GM18502 (cell line): ENCODE data around the gene CREB3L4.
"Not testable (repeated sequence)": the region's sequence is repeated elsewhere in the genome, so short reads cannot be mapped to it uniquely, and the experiment has no call there.

Experiments
- ATAC-seq: cut with Tn5 transposase; IDR thresholded peaks from one replicate; pipeline ENCODE4 v1.9.1; 2021; ENCODE audit warnings: mild to moderate bottlenecking; ENCODE audit not compliant: unreplicated experiment, poor library complexity

The CREB3L4 gene

DNA sequence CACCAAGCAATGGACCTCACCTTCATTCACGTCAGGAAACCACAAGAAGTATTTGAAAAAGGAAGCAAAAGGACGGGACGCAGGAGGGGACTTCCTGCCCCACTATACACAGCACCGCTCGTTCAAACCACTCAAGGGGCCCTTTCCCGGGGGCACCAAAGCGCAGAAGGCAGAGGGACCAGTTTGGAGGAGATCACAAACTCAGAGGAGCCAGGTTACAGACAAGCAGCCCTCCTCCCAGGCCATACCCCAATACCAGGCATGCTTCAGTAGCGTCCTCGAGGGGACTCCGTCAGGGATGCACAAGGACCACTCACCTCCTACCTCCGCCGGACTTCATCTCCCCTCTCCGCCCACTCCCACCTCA is 10.0 kb upstream of the CREB3L4 start:
- ATAC-seq: peak; percentile 29

DNA sequence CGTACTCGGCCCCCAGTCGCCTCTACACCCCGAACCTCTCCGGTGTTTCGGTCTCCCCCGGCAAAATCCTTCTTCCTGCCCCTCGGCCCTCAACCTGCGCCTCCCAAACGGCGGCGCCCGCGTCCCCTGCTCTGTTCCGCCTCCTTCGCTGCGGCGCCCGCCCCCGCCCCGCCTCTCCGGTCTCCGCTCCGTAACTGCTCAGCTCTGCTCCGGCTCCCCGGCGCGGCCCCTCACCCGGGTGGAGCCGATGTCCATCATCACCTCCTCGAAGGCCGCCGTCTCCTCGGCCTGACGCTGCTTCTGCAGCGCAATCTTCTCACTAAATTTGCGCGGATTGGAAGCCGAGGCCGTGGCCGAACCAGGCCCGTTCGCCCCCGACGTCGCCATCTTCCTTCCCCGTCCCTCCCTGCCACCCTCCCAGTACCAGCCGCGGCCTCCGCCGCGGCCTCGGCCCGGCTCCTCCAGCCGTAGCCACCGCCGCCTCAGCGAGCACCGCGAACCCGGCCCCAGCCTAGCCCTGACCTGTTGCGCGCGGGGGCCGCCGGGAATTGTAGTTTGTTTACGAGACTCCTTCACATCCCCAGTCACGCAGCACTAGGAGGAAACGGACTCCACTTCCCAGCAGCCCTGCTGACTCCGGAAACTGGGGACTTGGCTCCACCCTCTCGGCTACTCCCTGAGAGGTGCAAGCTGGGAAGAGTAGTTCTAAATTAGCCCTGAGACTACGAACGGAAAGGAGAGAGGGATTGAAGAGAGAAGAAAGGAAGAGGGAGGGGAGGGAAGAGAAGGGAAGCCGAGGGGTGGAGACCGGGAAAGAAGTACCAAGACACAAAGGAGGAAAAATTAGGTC is 9.4 kb upstream of the CREB3L4 start, which contains the start of gene CRTC2:
Gene CRTC2 (minus strand): TSS at position 502 of the 850 bp plus-strand sequence. CDS start 115 bp downstream, at position 387.
- ATAC-seq: peak; percentile 77

DNA sequence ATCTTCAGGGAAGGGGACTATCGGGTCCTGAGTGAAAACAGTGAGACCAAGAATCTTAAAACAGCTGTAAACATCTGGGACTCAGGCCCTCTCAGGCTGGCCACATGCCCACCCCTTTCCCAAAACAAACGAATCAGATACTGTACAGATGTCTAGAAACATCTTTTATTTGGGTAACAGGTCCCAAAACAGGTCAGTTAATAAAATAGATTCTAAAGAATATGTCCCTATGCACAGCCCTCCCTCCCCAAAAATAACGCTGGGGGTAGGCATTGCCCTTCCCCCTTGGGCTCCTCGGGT is 8.8 kb upstream of the CREB3L4 start:
- no peak for ATAC-seq

DNA sequence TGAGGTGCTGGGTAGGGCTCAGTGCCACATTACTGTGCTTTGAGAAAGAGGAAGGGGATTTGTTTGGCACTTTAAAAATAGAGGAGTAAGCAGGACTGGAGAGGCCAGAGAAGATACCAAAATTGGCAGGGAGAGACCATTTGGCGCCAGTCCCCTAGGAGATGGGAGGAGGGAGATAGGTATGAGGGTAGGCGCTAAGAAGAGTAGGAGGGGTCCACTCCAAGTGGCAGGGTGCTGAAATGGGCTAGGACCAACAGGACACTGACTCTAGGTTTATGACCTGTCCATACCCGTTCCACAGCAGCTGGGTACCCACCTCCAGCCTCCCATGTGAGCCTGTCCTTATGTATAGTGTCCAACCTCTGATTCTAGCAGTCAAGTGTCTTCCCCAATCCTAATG is 8.2 kb upstream of the CREB3L4 start:
- no peak for ATAC-seq

DNA sequence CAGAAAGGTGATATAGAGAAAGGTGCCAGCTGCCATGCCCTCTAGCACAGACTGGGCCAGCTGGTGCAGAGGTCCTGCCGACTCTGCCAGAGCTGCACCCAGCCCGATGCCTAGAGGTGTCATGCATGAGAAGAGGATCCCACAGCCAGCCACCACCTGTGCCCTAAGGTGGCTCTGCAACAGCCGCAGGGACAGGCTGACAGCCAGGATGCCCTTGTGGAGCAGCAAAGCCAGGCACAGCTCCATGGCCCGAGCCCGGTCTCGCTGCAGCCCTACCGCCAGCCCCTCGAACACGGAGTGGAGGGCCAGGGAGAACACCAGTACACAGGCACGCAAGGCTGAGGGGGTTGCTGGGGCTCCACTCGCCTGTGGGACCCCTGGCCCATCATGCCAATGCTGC is 7.5 kb upstream of the CREB3L4 start:
- no peak for ATAC-seq

DNA sequence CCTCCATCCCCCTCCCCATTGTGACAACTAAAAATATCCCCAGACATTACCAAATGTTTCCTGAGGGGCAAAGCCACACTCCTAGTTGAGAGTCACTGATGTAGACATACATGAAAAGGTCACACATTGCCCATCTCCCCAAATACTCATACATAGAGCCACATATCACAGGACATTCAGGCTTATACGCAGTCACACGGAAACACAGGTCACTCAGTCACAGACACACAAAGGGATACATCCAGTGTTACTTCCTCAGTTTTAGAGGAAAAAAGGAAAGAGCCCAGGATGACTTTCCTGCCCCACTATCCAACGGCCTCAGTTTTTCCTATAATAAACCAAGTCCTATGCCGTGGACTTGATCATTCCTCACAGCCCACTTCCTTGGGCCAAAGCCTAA is 6.3 kb upstream of the CREB3L4 start:
- no peak for ATAC-seq

DNA sequence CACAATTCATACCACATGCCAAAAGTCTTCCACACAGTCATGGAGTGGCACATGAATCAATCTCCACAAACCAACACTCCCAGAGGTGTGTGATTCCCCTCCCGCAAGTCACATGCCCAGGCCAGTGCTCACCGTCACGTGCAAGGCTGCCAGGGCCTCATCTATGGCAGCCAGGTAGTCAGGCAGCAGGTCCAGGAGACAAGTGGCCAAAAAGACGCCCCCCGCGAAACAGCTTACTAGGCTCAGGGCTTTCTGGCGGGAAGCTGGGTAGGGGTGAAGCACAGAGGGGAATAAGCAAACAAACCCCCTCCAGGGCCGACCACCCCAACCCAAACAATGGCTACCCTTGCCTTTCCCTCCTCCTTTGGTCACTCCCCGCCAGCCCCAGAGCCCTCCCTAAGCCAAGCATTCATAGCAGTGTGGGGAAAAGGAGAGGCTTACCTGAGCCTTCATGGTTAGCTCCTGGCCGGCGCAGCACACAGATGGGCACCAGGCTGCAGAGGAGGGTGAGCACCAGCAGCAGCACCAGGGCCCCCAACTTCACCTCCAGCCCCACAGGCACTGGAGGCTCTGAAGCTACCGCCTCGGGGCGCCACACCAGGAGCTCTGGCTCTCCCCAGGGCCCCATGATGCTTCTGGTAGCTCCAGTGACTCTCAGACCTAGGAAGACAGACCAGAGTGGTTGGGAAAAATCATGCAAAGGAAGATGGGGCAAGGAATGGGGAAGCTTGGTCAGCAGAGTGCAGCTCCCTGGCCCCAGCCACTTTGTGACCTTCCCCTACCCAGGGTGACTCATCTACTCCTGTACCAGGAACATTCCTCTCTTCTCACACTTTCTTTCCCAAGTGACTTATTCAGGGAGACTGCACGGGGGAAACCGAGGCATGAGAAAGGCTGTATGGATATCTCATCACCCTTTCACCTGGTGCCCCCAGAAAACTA is 5.3 kb upstream of the CREB3L4 start:
- no peak for ATAC-seq

DNA sequence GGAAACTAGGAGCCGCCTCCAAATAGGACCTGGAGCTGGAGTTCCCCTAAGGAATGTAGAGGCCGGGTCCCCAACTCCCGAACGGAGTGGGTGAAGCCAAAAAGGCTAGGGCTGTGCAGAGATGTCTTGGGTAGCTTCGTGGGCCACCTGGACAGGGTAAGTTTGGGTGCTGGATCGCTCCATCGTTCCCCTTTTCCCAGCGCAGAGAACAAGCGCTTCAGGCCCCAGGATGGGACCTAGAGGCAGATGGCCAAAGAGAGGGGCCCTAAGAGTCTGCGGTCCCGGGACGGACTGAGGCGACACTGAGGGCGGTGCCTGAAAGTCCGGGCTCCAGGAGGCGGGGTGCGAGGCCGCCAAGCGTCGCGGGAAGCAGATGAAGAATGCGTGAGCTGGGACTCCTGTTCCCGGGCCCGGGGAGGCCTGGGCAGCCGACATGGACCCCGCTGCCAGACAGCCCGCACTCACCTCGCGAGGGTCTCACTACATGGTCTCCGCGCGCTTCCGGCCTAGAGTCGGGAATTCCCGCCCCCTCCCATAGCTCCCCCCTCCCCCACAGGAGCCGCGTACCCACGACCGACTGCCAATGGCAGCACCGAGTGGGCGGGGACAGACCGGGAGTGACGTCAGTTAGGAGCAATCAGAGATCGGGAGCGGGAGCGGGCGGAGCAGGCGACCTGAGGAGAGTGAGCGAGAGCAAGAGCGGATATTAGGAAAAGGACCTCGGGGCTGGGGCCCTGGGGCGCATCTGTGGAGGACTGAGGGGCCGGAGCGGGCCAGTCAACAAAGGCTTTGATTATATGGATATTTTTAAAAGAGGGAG is 4.5 kb upstream of the CREB3L4 start, which contains the start of gene SLC39A1:
Gene SLC39A1 (minus strand): TSS at position 508 of the 820 bp plus-strand sequence. CDS start 822 bp downstream, outside the sequence.
- peak; percentile 45 for ATAC-seq

DNA sequence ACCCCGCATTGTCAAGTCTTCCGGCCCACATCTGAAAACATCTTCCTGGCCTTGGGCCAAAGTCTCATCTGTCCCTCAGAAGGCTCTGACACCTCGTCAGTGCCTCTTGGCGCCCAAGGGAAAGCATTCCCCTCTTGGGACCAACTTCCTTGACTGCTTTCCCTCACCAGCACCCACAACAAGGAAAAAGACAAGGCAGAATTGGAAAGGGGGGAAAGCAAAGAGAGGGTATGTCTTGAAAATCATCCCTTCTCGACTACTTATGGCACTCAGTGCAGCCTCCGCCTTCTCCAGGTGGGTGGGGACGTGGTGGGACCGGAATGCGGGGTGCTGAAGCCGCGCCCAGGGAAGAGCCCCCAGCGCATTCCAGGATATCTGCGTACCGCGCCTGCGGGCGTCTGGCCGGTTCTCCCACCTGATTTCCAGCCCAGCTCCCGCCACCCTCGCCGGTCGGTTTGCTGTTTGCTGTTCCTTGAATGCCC is 3.8 kb upstream of the CREB3L4 start:
- ATAC-seq: peak; percentile 7

DNA sequence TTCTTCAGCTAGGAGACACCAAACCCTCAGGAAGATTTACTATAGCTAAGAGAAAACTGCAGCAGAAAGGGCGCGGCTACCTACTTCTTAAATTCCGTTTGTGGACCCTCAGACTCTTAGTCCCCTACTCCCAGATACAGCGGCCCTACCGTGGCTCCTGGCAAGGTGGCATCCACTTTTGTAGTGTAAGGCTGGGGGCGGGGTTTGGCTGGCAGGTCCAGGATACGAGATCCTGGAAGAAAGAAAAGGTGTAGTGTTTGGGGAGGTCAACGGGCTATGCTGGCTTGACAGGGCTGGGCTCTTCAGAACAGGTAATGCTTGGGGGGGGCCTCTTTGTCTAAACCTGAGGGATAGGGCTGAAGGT is 280 bp downstream of the CREB3L4 start:
- no peak for ATAC-seq

DNA sequence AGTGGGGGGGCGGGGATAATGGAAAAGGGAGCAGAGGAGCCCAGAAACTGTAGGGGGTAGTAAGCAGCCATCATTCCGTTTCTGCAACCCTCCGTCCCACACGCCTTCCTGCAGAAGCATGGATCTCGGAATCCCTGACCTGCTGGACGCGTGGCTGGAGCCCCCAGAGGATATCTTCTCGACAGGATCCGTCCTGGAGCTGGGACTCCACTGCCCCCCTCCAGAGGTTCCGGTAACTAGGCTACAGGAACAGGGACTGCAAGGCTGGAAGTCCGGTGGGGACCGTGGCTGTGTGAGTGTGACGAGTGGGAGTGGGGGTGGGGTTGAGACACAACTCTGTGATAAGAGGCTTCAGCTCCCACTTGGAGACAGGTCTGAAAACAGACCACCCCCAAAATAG is 706 bp downstream of the CREB3L4 start:
- no peak for ATAC-seq

DNA sequence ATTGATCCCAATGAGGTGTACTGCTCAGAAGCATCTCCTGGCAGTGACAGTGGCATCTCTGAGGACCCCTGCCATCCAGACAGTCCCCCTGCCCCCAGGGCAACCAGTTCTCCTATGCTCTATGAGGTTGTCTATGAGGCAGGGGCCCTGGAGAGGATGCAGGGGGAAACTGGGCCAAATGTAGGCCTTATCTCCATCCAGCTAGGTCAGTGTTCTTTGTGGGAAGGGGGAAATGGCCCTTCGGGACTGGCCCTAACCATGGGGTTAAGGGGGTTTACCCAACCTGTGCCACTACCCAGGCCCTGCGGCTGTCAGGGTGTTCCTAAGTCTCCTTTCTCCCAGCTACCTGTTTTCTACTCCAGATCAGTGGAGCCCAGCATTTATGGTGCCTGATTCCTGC is 1.3 kb downstream of the CREB3L4 start:
- no peak for ATAC-seq

DNA sequence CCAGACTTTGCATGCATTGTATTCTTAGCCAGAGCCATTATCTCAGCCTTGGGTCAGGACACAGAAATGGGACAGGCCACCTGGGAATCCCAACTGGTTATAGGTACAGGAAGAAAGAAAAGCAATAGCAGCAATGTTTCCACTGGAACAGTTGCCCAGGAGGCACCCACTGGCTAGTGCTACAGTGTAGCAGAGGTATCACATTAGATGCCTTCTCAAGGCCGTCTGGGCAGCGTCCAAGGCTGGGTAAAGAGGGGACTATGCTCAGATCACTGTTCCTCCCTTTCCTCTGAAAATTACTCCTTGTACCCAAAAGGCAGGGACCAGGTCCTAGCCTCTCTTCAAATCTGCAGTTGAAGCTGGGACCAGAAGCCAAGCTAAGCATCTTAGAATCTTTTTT is 2.6 kb downstream of the CREB3L4 start:
- no peak for ATAC-seq

DNA sequence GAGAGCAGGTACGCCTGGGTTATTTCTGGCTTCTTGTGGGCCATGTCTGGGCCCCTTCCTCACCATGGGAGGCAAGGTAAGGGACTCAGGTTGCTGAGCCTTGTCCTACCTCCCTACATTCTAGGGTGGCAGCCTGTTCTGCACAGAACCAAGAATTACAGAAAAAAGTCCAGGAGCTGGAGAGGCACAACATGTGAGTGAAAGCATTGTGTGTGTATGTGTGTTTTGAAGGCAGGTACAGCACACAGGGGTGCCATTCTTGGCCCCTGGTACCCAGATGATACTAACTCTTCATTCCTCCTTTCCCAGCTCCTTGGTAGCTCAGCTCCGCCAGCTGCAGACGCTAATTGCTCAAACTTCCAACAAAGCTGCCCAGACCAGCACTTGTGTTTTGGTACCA is 5.4 kb downstream of the CREB3L4 start:
- ATAC-seq: no peak

DNA sequence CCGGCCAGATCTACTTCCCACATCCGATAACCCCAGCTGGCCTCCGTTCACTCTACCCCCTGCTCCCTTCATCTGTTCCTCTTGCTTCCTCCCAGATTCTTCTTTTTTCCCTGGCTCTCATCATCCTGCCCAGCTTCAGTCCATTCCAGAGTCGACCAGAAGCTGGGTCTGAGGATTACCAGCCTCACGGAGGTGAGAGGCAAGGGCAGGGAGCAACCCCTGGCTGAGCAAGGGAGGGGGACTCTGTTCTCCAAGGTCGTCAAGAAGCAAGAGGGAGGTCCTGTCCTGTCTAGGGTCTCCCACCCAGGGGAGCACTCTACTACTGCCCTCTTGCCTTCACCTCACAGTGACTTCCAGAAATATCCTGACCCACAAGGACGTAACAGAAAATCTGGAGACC is 5.8 kb downstream of the CREB3L4 start:
- ATAC-seq: no peak

DNA sequence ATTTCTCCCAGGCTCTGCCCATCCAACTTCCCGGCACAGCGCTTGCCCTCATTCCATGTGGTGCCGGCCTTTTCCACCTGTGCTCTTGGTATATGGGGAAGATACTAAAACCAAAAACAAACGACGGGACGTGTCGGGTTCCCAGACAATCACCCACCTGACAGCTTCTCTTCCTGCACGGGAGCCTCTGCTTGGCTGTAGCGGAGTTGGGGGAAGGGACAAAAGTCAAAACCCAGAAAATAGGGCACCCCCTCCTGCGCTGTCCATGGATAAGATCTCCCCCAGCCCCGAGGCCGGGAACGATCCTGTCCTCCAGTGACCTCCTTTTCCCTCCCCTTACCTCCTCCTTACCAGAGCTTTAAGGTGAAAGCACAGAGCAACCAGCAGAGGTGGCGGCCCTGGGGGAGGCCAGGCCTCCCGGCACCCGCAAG is 9.1 kb downstream of the CREB3L4 start:
- peak; percentile 7 for ATAC-seq

DNA sequence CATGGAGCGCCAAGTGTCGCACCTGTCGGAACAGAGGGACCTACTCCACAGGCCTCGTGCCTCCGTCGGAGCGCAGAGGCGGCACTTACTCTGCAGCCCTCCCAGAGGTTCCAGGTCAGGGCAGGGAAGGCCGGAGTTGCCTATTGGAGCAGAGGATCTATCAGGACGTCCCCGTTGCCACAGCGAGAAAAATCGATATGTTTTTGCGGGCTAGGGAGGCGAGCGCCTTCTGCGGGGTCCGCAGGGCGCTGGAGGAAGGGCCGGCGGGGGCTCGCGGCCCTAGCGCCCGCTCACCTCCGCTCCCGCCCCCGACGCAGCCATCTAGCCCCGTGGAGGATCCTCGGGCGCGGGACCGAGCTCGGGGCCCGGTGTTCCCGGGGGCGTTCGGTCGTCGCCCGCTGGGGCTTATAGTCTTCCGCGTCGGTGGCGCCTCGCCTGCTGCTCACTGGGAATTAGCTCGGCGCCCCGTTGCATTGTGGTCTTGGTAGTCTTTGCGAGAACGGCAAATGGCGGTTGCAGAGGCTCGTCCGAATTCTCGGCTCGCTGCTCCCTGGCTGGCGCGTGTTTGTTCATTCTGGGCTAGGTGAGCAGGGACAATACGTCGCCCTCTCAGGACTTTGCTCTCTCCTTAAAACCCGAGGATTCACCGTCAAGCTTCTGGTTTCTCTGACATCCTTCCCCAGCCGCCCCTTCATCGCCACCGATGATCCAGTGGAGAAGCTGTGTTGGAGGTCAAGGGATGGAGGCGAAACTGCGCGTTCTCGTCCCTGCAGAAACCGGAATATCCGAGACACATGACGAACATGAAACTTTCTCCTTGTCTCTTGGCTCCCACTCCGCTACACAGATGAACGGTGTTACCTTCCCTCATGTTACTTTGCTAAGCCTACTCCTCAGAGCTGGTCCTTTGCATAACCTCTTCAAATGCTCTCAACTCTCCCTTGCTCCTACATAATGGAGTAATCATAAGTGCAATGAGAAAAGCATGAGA is 9.8 kb downstream of the CREB3L4 start, which contains the start of gene JTB:
Gene JTB (minus strand): TSS at position 425 of the 991 bp plus-strand sequence. CDS start 422 bp downstream, at position 3.
- ATAC-seq: peak; percentile 78

DNA sequence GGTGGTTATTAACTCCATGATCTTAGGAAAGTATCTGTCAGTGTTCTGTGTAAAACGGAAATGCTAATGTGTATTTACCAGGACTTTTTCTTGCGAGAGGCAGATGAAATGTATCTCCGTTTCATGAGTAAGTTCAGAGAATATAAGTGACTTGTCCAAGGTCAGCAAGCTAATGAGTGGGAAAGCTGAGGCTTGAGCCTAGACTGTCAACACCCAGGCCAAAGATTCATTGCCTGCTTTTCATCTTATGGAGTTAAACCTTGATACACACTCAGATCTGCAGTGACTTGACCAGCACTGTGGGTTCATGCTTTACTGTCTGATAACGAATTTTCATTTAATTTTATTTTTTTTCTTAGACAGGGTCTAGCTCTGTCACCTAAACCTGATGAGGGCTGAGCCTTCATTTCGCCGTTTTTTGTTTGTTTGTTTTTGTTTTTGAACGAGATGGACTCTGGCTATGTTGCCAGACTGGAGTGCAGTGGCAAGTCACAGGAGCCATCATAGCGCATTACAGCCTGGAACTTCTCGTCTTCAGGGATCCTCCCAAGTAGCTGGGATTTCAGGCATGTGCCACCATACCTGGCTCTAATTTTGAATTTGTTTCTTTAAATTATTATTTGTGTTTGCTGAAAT is 10.7 kb downstream of the CREB3L4 start:
- ATAC-seq: no peak

DNA sequence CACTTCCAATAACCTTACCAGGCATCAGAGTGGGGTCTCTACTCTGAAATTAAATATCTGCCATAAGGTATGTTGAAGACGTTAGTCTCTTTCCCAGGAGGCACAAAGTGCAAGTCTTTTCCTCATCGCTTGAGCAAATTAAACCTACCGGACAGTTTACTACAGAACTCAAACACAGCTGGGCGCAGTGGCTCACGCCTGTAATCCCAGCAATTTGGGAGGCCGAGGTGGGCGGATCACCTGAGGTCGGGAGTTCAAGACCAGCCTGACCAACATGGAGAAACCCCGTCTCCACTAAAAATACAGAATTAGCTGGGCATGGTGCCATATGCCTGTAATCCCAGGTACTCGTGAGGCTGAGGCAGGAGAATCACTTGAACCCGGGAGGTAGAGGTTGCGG is 11.4 kb downstream of the CREB3L4 start:
- not testable (repeated sequence) for ATAC-seq
